ENCODE data around the gene SLC25A39.
"Not testable (repeated sequence)": the region's sequence is repeated elsewhere in the genome, so short reads cannot be mapped to it uniquely, and the experiment has no call there.

SLC25A39 gene, protein sequence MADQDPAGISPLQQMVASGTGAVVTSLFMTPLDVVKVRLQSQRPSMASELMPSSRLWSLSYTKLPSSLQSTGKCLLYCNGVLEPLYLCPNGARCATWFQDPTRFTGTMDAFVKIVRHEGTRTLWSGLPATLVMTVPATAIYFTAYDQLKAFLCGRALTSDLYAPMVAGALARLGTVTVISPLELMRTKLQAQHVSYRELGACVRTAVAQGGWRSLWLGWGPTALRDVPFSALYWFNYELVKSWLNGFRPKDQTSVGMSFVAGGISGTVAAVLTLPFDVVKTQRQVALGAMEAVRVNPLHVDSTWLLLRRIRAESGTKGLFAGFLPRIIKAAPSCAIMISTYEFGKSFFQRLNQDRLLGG

DNA sequence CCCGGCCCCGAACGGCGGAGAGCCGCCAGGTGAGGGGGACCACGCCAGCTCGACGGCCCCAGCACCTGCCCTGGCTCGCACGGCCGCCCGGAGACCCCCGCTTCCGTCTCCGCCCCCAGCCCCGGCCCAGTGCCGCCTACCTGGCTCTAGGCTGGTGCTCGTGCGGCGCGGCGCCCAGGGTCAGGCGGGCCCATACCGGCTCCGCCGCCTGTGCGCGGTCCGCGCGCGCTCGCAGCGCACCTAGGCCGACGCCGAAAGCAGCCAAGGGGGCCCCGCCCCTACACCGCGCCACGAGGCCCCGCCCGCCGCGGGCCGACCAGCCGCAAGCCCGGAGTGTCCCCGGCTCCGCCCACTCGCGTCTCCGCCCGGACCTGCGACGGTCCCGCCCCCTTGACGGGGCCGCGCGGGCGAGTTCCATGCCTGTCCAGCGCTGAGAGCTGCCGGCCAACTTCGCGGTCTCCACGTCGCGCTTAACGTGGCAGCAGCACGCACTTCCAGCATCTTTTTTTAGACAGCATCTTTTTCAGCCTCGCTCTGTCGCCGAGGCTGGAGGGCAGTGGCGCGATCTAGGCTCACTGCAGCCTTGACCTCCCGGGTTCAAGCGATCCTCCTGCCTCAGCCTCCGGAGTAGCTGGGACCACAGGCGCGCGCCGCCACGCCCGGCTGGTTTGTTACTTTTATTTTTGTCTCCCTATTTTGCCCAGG, at the start of gene SLC25A39:
SLC25A39 (minus strand) TSS at position 253 of the 705 bp plus-strand sequence. CDS start 1,261 bp downstream, outside the sequence.
- DNase-seq (ENCODE audit: low read depth) = peak; percentile 81
- H3K4me3 ChIP-seq (ENCODE audit: low read depth, low read length) = peak within 1 kb of the TSS; percentile 87

DNA sequence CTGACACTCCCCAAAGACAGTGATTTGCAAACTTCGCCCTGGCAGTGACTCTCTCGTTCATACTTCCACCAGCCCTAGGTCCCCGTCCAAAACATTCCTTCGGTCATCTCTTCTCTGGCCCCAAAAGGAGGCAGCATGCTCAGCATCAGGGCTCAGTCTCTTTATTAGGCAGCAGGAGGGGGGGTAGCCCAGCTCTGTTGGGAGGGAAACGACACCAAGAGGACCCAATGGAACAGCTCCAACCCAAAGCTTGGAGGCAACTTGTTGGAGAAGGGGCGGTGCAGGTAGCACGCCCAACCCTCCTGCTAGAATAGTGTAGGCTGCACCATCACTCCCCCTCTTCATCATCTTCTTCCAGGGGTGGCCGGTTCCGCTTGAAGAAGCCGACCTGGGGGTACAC, 47.4 kb upstream of the SLC25A39 start:
- DNase-seq (ENCODE audit: low read depth) = no peak
- no peak overlapping the region for H3K4me3 ChIP-seq (ENCODE audit: low read depth, low read length)

DNA sequence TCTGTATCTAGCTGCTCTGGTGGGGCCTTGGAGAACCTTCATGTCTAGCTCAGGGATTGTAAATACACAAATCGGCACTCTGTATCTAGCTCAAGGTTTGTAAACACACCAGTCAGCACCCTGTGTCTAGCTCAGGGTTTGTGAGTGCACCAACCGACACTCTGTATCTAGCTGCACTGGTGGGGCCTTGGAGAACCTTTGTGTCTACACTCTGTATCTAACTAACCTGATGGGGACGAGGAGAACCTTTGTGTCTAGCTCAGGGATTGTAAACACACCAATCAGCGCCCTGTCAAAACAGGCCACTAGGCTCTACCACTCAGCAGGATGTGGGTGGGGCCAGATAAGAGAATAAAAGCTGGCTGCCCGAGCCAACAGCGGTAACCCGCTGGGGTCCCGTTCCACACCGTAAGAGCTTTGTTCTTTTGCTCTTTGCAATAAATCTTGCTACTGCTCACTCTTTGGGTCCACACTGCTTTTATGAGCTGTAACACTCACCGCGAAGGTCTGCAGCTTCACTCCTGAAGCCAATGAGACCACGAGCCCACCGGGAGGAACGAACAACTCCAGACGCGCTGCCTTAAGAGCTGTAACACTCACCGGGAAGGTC, 44.9 kb upstream of the SLC25A39 start:
- not testable (repeated sequence) for DNase-seq (ENCODE audit: low read depth); H3K4me3 ChIP-seq (ENCODE audit: low read depth, low read length)

DNA sequence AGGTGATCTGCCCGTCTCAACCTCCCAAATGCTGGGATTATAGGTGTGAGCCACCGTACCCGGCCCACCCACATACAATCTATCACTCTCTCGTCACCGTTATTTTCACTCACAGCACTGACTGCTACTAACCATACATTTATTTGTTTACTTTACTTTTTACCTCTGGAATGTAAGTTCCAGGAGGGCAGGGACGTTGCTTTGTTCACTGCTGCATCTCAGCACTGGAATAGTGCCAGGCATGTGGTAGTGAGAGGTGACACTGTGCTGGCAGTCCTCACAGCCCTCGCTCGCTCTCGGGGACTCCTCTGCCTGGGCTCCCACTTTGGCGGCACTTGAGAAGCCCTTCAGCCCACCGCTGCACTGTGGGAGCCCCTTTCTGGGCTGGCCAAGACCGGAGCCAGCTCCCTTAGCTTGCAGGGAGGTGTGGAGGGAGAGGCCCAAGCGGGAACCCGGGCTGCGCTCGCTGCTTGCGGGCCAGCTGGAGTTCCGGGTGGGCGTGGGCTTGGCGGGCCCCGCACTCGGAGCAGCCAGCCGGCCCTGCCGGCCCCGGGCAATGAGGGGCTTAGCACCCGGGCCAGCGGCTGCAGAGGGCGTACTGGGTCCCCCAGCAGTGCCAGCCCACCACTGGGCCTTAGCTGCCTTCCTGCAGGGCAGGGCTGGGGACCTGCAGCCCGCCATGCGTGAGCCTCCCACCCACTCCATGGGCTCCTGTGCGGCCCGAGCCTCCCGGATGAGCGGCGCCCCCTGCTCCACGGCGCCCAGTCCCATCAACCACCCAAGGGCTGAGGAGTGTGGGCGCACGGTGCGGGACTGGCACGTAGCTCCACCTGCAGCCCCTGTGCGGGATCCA, 44.0 kb upstream of the SLC25A39 start:
- not testable (repeated sequence) for DNase-seq (ENCODE audit: low read depth); H3K4me3 ChIP-seq (ENCODE audit: low read depth, low read length)

DNA sequence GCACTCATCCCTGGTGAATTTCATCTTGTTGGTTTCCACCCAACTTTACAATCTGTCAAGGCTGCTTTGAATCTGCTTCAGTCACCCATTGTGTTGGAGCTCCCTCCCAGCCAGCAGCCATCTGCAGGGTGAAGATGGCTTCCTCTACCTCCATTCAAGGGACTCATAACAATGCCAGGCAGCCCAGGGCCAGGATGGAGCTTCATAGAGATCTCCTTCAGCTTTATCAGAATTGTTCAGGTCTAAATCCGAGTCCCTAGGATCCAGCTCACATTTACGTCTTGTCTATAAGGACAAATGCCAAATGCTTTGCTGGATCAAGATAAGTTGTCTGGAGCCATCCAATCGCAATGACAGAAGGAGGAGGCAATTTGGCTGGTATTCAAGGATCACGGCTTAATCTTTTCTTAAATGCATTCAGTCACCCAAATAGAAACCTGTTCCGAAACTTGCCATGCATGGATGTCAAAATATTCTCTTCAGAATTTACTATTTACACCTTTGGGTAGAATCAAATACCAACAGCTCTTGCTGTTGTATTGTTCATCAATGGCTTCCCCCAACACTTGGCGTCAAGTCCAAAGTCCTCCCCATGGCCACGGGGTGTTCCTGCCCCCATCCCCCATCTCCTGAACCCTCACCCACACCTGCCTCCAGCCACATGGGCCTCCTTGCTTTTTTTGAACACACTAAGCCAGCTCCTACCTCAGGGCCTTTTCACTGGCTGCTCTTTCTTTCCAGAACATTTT, 42.8 kb upstream of the SLC25A39 start:
- DNase-seq (ENCODE audit: low read depth) = no peak

DNA sequence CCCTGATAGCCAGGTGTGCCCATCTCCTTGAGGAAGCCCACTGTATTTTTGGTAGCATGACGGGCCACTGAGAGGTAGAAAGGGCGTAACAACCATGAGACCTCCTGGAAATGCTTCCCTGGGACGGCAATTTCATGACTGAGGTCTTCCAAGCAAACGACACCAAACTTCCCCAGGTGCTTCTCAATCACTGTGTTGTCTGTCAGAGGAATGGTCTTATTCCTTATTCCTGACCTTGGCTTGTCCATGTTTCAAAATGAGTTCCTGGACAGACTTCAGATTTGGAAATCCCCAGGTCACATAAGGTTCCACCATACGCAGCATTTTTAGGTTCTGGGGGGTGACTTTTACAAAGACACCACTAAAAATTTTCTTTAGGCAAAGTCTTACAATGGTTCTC, 40.4 kb upstream of the SLC25A39 start:
- not testable (repeated sequence) for DNase-seq (ENCODE audit: low read depth); H3K4me3 ChIP-seq (ENCODE audit: low read depth, low read length)

More for the DNA sequence above, 42.8 kb upstream of the SLC25A39 start:
- H3K4me3 ChIP-seq (ENCODE audit: low read depth, low read length) = no peak overlapping the region

DNA sequence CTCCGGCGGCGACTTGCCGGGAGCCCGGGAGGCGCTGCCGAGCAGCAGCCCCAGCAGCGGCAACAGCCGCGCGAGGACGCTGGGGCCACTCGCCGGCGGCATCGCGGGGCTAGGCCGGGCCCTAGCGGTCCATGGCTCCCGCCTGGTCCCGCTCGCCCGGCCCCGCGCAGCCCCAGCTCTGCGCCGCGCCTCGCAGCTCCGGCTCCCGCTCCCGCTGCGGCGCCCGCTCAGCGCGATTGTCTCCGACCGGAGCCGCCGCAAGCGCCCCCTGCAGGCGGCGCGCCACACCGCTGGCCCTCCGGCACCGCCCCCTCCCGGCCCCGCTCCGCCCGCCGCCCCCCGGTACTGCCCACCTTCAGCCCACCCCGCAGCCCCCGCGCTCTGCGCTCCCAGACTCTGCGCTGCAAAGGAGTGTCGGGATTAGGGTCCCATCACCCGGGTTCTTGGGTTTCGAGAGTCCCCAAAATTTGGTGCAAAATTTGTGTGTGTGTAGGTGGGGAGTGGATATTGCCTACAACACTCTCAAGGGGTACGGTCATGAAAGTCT, 39.1 kb upstream of the SLC25A39 start, which contains the start of gene FAM171A2:
FAM171A2 (minus strand) TSS at position 241 of the 547 bp plus-strand sequence; CDS start at position 102, 139 bp downstream.
- no peak for DNase-seq (ENCODE audit: low read depth)
- peak within 1 kb of the TSS; percentile 84 for H3K4me3 ChIP-seq (ENCODE audit: low read depth, low read length)

DNA sequence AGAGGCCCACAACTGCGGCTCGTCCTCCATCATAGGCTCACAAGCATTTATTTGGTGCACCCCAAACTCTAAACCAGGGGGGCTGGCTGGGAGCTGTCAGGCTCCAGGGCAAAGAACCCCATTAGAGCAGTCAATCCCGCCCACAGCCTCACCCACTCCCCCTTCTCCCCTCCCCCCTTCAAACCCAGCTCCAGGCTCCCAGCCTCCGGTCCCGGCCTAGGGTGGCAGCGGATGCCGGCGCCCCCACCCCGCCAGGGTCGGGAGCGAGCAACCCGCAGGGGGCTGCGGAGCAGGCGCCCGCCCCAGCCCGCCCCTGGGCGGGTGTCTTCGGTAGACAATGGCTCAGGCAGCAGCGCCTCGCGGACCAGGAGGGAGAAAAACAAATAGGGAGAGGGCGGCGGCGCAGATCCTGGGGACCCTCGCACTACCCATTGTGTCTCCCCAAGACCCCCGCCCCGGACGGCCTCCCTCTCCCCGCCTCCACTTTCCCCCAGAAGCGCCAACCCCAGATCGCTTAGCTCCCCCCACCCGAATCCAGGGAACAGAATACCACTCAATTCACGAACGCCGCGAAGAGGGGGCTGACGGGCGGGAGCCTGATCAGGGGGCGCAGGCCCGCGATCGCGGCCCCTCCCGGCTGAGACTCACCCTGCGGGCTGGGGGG, 38.5 kb upstream of the SLC25A39 start:
- DNase-seq (ENCODE audit: low read depth) = no peak
- peak overlapping the region; percentile 84 for H3K4me3 ChIP-seq (ENCODE audit: low read depth, low read length)

DNA sequence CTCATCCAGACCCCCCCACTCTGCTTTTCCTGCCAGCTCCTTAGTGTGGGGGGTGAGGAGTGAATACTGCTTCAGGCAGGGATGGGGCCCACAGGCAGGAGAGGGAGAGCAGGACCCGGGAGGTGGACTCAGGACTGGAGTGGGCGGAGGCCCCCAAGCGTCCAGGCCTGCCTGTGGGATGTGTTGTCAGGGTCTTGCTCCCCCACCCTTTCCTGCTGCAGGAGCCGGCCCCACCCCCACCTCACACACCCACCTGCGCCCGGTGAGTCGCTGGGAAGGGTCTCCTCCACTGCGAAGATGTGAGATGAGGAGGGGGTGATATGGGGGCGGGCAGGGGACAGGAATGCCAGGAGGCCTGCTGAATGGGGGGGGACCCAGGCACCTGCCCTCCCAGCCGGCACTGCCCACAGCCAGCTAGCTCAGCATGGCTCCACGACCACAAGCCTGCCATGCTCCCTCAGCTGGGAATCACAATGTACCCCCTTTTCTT, 37.9 kb upstream of the SLC25A39 start:
- peak overlapping the region; percentile 84 for H3K4me3 ChIP-seq (ENCODE audit: low read depth, low read length)

DNA sequence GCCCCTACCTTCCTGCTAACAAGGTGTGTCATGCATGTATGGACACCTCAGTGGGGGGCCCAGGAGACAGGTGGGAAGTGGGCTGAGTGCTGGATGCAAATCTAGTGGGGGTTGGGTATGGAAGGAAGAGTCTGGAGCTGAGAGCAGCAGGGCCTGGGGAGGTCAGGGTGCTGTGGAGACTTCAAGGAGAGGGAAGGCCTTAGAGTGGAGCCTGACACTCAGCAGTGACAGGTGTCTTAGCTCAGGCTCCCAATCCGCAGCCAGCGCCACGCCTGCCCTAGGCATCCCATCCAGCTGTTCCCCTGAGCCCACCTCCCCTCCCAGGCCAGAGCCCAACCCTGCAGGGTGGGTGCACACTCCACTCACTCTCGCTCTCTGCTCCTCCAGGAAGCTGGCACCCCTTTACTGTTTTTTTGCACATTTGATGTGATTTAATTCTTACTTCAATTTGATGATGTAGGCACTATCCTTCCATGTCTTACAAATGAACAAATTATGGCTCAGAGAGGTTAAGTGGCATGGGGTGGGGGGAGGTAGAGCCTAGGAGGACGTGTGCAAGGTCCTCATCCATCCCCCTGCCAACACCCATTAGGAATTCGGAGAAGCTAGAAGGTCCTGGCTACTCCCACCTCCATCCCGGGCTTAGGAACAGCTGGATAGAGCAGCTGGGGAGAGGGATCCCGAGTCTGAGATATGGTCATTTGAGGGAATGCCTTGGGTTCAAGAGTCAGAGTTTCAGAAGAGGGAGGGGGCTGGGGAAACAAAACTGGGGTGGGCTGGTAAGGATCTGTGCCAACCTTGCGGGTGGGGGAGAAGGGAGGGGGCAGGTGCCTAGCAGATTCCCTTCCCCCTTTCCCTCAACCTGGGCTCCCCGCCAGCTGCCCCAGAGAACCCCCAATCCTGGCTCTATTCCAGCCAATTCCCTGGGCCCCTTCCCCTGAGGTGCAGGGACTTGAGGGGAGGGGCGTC, 37.0 kb upstream of the SLC25A39 start:
- H3K4me3 ChIP-seq (ENCODE audit: low read depth, low read length) = peak overlapping the region; percentile 84
- DNase-seq (ENCODE audit: low read depth) = no peak

More for the DNA sequence above, 37.9 kb upstream of the SLC25A39 start:
- no peak for DNase-seq (ENCODE audit: low read depth)

DNA sequence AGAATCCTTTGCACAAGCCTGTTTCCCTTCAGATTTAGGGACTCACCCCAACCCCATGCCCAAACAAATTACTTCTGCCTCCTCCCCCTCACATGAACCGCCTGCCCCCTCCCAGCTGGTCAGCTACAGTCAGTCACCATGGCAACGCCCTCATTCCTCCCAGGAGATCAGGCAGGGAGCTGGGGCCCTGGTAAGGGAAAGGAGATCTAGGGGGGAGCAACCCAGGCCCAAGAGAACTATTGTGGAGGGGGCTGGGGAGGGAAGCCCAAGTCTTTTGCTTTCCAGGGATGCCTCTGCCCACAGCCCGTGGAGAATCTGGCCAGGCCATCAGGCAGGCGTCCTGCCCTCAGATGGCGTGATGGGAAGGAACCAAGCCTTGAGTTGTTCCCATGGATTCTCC, 36.2 kb upstream of the SLC25A39 start:
- no peak overlapping the region for H3K4me3 ChIP-seq (ENCODE audit: low read depth, low read length)
- DNase-seq (ENCODE audit: low read depth) = no peak

DNA sequence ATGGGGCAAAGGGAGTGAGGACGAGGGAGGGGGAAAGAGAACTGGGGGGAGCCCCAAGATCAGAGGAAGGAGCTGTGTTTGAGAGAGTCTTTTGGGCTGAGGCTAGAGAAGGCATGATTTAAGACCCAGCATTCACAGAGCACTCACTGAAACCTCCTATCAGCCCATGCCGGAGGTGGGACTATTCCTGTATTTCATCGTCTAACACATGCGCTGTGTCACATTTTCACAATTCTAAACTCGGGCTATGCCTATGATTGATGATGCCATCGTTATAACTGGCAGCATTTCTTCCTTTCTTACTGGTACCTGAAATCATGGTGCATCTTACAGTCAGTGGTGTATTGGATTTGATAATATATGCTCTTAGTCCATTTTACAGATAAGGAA, 35.5 kb upstream of the SLC25A39 start:
- no peak for DNase-seq (ENCODE audit: low read depth)
- no peak overlapping the region for H3K4me3 ChIP-seq (ENCODE audit: low read depth, low read length)

DNA sequence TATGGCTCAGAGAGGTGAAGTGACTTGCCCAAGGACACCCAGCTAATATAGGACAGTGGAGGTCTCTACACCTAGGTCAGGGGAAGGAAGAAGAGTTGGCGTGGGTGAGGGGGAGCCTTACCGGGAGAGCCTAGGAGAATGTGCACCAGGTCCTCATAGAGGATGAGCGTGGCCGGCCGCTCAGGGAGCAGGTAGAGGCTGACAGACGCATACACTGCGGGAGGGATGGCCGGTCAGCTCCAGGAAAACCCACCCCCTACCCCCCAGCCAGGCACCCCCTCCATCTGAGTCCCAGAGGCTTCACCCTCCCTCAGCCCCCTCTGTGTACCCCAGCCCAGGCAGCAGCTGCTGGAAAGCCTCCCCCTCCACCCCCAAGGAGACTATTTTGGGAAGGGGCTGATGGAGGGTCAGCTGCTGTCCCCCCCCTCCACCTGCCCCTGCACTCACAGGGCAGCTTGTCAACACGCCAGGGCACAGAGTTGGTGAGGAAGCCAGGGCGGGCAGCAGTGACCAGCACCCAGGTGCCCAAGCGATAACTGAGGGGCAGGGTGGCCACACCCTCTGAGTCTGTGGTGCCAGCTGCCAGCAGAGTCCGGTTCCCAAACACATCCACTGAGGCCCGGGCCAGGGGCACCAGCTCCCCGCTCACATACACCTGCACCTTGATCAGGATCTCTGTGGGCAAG, 35.0 kb upstream of the SLC25A39 start:
- H3K4me3 ChIP-seq (ENCODE audit: low read depth, low read length) = no peak overlapping the region
- DNase-seq (ENCODE audit: low read depth) = no peak

DNA sequence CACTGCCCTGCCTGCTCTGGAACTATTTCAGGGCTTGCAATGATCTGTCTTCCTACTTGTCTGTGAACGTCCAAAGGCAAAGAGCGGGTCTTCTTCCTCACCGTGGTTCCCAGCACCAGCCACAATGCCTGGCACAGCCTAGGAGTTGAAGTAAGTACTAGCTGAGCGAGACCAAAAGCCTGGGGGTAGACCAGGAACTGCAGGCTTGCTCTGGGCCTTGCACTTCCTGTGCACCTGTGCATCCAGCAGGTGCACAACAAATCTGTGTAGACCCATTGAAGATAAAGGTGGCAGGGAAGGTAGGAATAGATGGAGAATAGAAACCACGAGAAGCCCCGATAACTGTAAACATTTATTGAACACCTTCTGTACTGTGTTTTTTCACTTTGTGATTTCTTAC, 34.4 kb upstream of the SLC25A39 start:
- DNase-seq (ENCODE audit: low read depth) = no peak

DNA sequence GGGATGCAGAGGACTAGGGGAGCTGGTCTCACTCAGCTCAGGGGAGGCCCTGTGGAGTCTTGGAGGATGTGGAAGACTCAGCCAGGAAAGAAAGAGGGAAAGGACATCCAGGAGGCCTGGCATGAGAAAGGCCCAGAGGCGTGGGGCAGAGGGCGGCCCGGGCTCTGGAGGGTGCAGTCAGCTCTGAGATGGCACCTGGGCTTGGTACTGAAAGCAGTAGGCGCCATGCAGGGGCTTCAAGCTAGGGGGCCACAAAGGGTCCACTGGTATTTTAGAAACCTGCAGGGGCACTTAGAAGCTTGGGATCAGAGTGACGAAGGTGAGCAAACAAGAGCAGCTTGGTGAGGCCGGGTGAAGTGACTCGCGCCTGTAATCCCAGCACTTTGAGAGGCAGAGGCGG, 33.4 kb upstream of the SLC25A39 start:
- DNase-seq (ENCODE audit: low read depth) = no peak
- H3K4me3 ChIP-seq (ENCODE audit: low read depth, low read length) = no peak overlapping the region

More for the DNA sequence above, 34.4 kb upstream of the SLC25A39 start:
- H3K4me3 ChIP-seq (ENCODE audit: low read depth, low read length) = no peak overlapping the region

DNA sequence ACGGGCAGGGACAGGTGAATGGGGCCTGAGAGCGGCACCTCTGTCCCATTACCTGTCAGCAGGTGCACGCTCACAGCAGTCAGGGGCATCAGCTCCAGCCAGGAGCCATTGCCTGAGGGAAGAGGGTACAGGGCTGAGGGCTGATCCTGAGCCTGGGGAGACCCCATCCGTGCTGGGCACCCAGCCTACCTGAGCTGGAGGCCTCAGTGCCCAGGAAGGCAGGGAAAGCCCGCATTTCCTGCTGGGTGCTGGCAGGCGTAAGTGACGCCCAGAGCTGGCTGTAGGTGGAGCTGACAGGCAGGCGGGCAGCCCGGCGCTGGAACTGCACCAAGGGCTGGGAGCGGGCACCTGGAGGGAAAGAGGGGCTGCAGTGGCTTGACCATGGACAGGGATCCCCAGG, 31.6 kb upstream of the SLC25A39 start:
- H3K4me3 ChIP-seq (ENCODE audit: low read depth, low read length) = no peak overlapping the region
- no peak for DNase-seq (ENCODE audit: low read depth)

Measured in skeletal muscle cell (primary cell).